ENCODE data around the gene DISP3. TPM values are rescaled to one million over a fixed set of nuclear protein-coding genes. Genes with fewer than 3 reads are reported as not detected.
A peak's percentile ranks its signal among the peaks of the same experiment; 100 is the strongest.

Gene DISP3
- total RNA-seq, 1 experiment from 2014 or later: 2.3 TPM

DNA sequence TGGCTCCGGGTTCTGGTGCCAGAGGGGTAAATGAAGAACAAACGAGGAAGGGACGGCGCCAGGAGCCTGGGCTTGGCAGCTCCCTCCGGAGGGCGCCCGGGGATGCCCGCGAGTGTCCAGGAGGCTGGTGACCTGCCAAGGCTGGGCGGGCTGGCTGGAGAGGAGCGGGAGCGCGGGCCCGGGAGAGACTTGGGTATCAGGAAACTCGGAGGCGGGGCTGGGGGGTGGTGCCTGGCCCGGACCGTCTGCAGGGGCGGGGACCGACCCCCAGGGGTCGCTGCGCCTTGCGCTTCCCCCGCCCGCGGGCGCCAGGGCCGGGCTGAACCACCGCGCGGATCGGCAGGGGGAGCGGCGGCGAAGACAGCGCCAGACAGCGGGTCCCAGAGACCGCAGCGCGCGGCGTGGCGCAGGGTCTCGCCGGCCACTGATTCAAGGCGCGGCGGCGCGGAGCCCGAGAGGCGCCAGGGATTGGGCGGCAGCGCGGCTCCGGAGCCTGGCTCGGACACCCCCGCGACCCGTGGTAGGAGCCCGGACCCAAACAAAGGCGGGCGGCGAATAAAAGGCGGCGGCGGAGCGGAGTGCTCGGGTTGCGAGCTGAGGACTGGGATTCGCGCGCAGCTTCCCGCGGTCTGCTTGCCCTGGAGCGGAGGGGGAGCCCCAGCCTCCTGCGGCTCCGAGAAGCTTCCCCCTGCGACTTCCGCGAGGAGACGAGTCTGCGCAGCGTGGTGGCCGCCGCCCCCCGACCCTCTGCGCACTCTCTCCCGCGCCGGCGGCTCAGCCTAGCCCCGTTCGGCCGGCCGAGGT lies at the start of gene DISP3 (continued):
- TF ChIP-seq, protein P1, sequence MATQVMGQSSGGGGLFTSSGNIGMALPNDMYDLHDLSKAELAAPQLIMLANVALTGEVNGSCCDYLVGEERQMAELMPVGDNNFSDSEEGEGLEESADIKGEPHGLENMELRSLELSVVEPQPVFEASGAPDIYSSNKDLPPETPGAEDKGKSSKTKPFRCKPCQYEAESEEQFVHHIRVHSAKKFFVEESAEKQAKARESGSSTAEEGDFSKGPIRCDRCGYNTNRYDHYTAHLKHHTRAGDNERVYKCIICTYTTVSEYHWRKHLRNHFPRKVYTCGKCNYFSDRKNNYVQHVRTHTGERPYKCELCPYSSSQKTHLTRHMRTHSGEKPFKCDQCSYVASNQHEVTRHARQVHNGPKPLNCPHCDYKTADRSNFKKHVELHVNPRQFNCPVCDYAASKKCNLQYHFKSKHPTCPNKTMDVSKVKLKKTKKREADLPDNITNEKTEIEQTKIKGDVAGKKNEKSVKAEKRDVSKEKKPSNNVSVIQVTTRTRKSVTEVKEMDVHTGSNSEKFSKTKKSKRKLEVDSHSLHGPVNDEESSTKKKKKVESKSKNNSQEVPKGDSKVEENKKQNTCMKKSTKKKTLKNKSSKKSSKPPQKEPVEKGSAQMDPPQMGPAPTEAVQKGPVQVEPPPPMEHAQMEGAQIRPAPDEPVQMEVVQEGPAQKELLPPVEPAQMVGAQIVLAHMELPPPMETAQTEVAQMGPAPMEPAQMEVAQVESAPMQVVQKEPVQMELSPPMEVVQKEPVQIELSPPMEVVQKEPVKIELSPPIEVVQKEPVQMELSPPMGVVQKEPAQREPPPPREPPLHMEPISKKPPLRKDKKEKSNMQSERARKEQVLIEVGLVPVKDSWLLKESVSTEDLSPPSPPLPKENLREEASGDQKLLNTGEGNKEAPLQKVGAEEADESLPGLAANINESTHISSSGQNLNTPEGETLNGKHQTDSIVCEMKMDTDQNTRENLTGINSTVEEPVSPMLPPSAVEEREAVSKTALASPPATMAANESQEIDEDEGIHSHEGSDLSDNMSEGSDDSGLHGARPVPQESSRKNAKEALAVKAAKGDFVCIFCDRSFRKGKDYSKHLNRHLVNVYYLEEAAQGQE (IDR thresholded peaks at IDR 0.05; ENCODE audit: low read depth): no peak
- TF ChIP-seq ZFX (IDR thresholded peaks at IDR 0.05) (no peak), ZNF274 (IDR thresholded peaks at IDR 0.05; ENCODE audit: low read depth, low read length) (no peak), ELF1 (IDR thresholded peaks at IDR 0.05; ENCODE audit: borderline replicate concordance, low read depth) (no peak), EZH2phosphoT487 (IDR thresholded peaks at IDR 0.05; ENCODE audit: borderline replicate concordance) (no peak), SRF (IDR thresholded peaks at IDR 0.05; ENCODE audit: low read depth) (no peak), POLR2AphosphoS5 (IDR thresholded peaks at IDR 0.05; ENCODE audit: low read depth, low read length) (peak; percentile 91)
- TF ChIP-seq, protein P2, sequence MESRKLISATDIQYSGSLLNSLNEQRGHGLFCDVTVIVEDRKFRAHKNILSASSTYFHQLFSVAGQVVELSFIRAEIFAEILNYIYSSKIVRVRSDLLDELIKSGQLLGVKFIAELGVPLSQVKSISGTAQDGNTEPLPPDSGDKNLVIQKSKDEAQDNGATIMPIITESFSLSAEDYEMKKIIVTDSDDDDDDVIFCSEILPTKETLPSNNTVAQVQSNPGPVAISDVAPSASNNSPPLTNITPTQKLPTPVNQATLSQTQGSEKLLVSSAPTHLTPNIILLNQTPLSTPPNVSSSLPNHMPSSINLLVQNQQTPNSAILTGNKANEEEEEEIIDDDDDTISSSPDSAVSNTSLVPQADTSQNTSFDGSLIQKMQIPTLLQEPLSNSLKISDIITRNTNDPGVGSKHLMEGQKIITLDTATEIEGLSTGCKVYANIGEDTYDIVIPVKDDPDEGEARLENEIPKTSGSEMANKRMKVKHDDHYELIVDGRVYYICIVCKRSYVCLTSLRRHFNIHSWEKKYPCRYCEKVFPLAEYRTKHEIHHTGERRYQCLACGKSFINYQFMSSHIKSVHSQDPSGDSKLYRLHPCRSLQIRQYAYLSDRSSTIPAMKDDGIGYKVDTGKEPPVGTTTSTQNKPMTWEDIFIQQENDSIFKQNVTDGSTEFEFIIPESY (IDR thresholded peaks at IDR 0.05; ENCODE audit: extremely low read depth, insufficient replicate concordance, low read length): no peak

All from HCT116 (cell line).